K562 (cell line): ENCODE data around the gene ATXN1L. TPM values are rescaled to one million over a fixed set of nuclear protein-coding genes. Genes with fewer than 3 reads are reported as not detected.

ENCODE experiments used
- ATF7 ChIP-seq: fragments of 450-650 bp; IDR thresholded peaks from 2 replicates; pipeline ENCODE4 v1.7.1; 2014; ENCODE audit warnings: mild to moderate bottlenecking, moderate library complexity
- CCNT2 ChIP-seq: IDR thresholded peaks from 2 replicates; pipeline ENCODE4 v1.6.1; 2011; ENCODE audit warnings: borderline replicate concordance, low read depth, mild to moderate bottlenecking, moderate library complexity, mixed read lengths, low read length; ENCODE audit not compliant: insufficient read length; ENCODE audit errors: extremely low read depth
- ESRRA ChIP-seq: fragments of 450-650 bp; IDR thresholded peaks from 2 replicates; pipeline ENCODE4 v1.6.1; 2014; ENCODE audit warnings: low read depth, mild to moderate bottlenecking, moderate library complexity, borderline replicate concordance
- MYC ChIP-seq, 2 experiments: fragments of 250-450 bp in 1 of 2; sonication (Bioruptor Pico) in 1 of 2; IDR thresholded peaks; 2 replicates each; pipeline versions ENCODE4 v1.5.1 to v1.6.1; 2012 to 2021; ENCODE audit warnings: low read depth in 2 of 2, borderline replicate concordance in 1 of 2, improper control_type of control experiment in 1 of 2, low read length in 1 of 2, mild to moderate bottlenecking in 1 of 2, moderate library complexity in 1 of 2
- NFIC ChIP-seq: fragments of 450-650 bp; IDR thresholded peaks from 2 replicates; pipeline ENCODE4 v1.6.1; 2017; ENCODE audit warnings: mild to moderate bottlenecking, inconsistent platforms
- OTX1 ChIP-seq: fragments of 450-650 bp; formaldehyde crosslinking; IDR thresholded peaks from 2 replicates; pipeline ENCODE4 v1.4.0; 2022; ENCODE audit warnings: mild to moderate bottlenecking
- POLR2A ChIP-seq: fragments of 450-650 bp; conservative IDR thresholded peaks from 2 replicates; pipeline ENCODE4 v1.6.1; 2016
- SIN3B ChIP-seq: fragments of 450-650 bp; IDR thresholded peaks from 2 replicates; pipeline ENCODE4 v1.6.1; 2017; ENCODE audit warnings: low read depth, mild to moderate bottlenecking, moderate library complexity
- TEAD2 ChIP-seq: fragments of 450-650 bp; IDR thresholded peaks from 2 replicates; pipeline ENCODE4 v1.6.1; 2016; ENCODE audit warnings: missing genetic modification characterization, control low read depth, missing compliant biosample characterization
- TGIF2 ChIP-seq: sonication (generic); formaldehyde crosslinking; IDR thresholded peaks from 2 replicates; pipeline ENCODE4 v1.8.1; 2022; ENCODE audit warnings: mild to moderate bottlenecking, missing genetic modification reagents, moderate library complexity
- XRCC5 ChIP-seq: fragments of 200-400 bp; formaldehyde crosslinking; IDR thresholded peaks from 2 replicates; pipeline ENCODE4 v1.6.1; 2017; ENCODE audit warnings: low read depth, mild to moderate bottlenecking, low read length
- ZFP36 ChIP-seq: fragments of 150-350 bp; IDR thresholded peaks from 2 replicates; pipeline ENCODE4 v1.6.1; 2018; ENCODE audit warnings: low read length, low read depth; ENCODE audit not compliant: partially characterized antibody
- polyA plus RNA-seq, 8 experiments: library from polyadenylated mRNA; depleted of rRNA in 4 of 8; stranded (reverse) in 5 of 8; unstranded in 3 of 8; fragments of >200 nt; fragmentation: Nextera tagmentation in 2 of 8; fragmentation: Illumina TruSeq in 1 of 8; extraction: Ambion mirVana in 2 of 8; extraction: Trizol in 1 of 8; gene quantifications; 2 replicates each; pipeline versions ENCODE4 v1.2.1 to v1.2.3, GENCODE V29; 2011 to 2014; ENCODE audit warnings: inconsistent platforms in 1 of 8, missing spikeins in 1 of 8
- total RNA-seq, 7 experiments: library from RNA; depleted of rRNA in 6 of 7; stranded (reverse); fragments of >200 nt in 6 of 7; fragmentation: Illumina TruSeq in 2 of 7; extraction: Trizol in 2 of 7; gene quantifications; 2 replicates each; pipeline versions ENCODE4 v1.2.1 to v1.2.3, GENCODE V29; 2011 to 2021; ENCODE audit warnings: low replicate concordance in 1 of 7
- TF ChIP-seq, protein P1 (sequence below): fragments of 450-650 bp; formaldehyde crosslinking; IDR thresholded peaks from 2 replicates; pipeline ENCODE4 v1.4.0; 2022; ENCODE audit warnings: mild to moderate bottlenecking, moderate library complexity
- TF ChIP-seq, protein P2 (sequence below): fragments of 450-650 bp; formaldehyde crosslinking; IDR thresholded peaks from 2 replicates; pipeline ENCODE4 v1.4.0; 2022; ENCODE audit warnings: missing genetic modification characterization
- TF ChIP-seq, protein P3 (sequence below): IDR thresholded peaks from 2 replicates; pipeline ENCODE4 v1.6.1; 2014; ENCODE audit warnings: antibody characterized with exemption
- TF ChIP-seq, protein P4 (sequence below): sonication (generic); formaldehyde crosslinking; IDR thresholded peaks from 2 replicates; pipeline ENCODE4 v1.8.0; 2022; ENCODE audit warnings: mild to moderate bottlenecking, missing genetic modification reagents
- TF ChIP-seq, protein P5 (sequence below): fragments of 450-650 bp; IDR thresholded peaks from 2 replicates; pipeline ENCODE4 v1.6.1; 2014; ENCODE audit warnings: low read depth, mild to moderate bottlenecking, moderate library complexity, borderline replicate concordance

ATXN1L gene
- total and polyA plus RNA-seq, 9 of the 15 experiments (the other 6 are each of a cell fraction or from before 2014, with no cell fraction given), result 1.4 to 11.3 (median 9.3) TPM

DNA sequence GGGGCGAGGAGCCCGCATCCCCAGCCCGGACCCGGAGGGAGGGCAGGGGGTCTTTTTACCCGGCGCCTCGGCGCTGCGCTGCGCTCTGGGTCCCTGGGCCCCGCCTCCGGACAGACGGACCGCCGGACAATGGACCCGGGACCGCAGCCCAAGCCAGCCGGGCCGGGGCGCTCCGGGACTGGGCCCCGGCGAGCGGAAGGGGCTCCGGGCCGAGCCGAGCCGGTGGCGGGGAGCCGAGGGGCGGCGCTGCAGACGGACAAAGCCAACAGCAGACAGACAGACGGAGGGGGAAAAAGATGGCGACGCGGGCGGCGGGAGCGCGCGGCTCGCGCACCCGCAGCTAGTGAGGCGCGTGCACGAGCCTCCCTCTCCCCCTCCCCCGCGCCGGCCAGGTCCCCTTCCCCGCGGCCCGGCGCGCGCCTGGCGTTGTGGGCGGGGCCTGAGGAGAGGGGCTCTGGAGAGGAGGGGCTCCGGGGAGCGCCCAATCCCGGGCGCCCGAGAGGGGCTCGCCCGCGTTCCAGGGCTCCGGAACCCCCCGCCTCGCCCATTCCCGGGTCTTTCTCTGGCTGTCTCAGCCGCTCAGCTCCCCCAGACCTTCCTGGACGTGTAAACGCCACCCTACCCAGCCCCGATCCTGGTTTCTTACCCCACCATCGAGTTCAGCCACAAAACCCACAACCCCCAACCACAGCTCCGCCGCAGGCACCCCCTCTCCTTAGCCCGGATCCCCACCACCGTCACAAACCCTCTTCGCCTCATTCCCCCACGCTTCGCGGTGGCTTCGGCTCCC, 38.3 kb downstream of the ATXN1L start, which contains the start of gene ZNF821 (continued):
- peak; percentile 63; the same call in 1 of the 2 replicates for TF ChIP-seq ATF7
- TF ChIP-seq, protein P1, sequence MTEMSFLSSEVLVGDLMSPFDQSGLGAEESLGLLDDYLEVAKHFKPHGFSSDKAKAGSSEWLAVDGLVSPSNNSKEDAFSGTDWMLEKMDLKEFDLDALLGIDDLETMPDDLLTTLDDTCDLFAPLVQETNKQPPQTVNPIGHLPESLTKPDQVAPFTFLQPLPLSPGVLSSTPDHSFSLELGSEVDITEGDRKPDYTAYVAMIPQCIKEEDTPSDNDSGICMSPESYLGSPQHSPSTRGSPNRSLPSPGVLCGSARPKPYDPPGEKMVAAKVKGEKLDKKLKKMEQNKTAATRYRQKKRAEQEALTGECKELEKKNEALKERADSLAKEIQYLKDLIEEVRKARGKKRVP (CRISPR knock-in tag), result 0 out of 2 replicates have a peak, but pooled peaks have one; percentile 3
- TF ChIP-seq TEAD2, result no peak
- peak; percentile 67; the same call in 1 of the 2 replicates for TF ChIP-seq OTX1 (CRISPR knock-in tag)
- no peak for TF ChIP-seq ZFP36
- TF ChIP-seq POLR2A, result peak; percentile 63
- TF ChIP-seq, protein P2, sequence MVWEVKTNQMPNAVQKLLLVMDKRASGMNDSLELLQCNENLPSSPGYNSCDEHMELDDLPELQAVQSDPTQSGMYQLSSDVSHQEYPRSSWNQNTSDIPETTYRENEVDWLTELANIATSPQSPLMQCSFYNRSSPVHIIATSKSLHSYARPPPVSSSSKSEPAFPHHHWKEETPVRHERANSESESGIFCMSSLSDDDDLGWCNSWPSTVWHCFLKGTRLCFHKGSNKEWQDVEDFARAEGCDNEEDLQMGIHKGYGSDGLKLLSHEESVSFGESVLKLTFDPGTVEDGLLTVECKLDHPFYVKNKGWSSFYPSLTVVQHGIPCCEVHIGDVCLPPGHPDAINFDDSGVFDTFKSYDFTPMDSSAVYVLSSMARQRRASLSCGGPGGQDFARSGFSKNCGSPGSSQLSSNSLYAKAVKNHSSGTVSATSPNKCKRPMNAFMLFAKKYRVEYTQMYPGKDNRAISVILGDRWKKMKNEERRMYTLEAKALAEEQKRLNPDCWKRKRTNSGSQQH, result 0 out of 2 replicates have a peak, but pooled peaks have one; percentile 55
- TF ChIP-seq MYC (IDR thresholded peaks at IDR 0.05; ENCODE audit: low read depth, low read length), result peak; percentile 42
- TF ChIP-seq MYC (CRISPR knock-in tag; IDR thresholded peaks at IDR 0.05; ENCODE audit: borderline replicate concordance, low read depth), result no peak
- peak; percentile 71 for TF ChIP-seq CCNT2
- TF ChIP-seq ESRRA, result peak; percentile 29; the same call in 1 of the 2 replicates
- TF ChIP-seq, protein P3, sequence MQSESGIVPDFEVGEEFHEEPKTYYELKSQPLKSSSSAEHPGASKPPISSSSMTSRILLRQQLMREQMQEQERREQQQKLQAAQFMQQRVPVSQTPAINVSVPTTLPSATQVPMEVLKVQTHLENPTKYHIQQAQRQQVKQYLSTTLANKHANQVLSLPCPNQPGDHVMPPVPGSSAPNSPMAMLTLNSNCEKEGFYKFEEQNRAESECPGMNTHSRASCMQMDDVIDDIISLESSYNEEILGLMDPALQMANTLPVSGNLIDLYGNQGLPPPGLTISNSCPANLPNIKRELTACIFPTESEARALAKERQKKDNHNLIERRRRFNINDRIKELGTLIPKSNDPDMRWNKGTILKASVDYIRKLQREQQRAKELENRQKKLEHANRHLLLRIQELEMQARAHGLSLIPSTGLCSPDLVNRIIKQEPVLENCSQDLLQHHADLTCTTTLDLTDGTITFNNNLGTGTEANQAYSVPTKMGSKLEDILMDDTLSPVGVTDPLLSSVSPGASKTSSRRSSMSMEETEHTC, result no peak
- TF ChIP-seq XRCC5, result no peak
- TF ChIP-seq, protein P4, sequence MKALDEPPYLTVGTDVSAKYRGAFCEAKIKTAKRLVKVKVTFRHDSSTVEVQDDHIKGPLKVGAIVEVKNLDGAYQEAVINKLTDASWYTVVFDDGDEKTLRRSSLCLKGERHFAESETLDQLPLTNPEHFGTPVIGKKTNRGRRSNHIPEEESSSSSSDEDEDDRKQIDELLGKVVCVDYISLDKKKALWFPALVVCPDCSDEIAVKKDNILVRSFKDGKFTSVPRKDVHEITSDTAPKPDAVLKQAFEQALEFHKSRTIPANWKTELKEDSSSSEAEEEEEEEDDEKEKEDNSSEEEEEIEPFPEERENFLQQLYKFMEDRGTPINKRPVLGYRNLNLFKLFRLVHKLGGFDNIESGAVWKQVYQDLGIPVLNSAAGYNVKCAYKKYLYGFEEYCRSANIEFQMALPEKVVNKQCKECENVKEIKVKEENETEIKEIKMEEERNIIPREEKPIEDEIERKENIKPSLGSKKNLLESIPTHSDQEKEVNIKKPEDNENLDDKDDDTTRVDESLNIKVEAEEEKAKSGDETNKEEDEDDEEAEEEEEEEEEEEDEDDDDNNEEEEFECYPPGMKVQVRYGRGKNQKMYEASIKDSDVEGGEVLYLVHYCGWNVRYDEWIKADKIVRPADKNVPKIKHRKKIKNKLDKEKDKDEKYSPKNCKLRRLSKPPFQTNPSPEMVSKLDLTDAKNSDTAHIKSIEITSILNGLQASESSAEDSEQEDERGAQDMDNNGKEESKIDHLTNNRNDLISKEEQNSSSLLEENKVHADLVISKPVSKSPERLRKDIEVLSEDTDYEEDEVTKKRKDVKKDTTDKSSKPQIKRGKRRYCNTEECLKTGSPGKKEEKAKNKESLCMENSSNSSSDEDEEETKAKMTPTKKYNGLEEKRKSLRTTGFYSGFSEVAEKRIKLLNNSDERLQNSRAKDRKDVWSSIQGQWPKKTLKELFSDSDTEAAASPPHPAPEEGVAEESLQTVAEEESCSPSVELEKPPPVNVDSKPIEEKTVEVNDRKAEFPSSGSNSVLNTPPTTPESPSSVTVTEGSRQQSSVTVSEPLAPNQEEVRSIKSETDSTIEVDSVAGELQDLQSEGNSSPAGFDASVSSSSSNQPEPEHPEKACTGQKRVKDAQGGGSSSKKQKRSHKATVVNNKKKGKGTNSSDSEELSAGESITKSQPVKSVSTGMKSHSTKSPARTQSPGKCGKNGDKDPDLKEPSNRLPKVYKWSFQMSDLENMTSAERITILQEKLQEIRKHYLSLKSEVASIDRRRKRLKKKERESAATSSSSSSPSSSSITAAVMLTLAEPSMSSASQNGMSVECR (CRISPR knock-in tag), result peak; percentile 37
- TF ChIP-seq, protein P5, sequence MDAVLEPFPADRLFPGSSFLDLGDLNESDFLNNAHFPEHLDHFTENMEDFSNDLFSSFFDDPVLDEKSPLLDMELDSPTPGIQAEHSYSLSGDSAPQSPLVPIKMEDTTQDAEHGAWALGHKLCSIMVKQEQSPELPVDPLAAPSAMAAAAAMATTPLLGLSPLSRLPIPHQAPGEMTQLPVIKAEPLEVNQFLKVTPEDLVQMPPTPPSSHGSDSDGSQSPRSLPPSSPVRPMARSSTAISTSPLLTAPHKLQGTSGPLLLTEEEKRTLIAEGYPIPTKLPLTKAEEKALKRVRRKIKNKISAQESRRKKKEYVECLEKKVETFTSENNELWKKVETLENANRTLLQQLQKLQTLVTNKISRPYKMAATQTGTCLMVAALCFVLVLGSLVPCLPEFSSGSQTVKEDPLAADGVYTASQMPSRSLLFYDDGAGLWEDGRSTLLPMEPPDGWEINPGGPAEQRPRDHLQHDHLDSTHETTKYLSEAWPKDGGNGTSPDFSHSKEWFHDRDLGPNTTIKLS, result peak; percentile 95
- peak; percentile 18; the same call in 1 of the 2 replicates for TF ChIP-seq NFIC
- TF ChIP-seq TGIF2 (CRISPR knock-in tag), result no peak
- peak; percentile 63 for TF ChIP-seq SIN3B
